Measurements from ENCODE around the gene KCTD10.

Gene KCTD10

DNA sequence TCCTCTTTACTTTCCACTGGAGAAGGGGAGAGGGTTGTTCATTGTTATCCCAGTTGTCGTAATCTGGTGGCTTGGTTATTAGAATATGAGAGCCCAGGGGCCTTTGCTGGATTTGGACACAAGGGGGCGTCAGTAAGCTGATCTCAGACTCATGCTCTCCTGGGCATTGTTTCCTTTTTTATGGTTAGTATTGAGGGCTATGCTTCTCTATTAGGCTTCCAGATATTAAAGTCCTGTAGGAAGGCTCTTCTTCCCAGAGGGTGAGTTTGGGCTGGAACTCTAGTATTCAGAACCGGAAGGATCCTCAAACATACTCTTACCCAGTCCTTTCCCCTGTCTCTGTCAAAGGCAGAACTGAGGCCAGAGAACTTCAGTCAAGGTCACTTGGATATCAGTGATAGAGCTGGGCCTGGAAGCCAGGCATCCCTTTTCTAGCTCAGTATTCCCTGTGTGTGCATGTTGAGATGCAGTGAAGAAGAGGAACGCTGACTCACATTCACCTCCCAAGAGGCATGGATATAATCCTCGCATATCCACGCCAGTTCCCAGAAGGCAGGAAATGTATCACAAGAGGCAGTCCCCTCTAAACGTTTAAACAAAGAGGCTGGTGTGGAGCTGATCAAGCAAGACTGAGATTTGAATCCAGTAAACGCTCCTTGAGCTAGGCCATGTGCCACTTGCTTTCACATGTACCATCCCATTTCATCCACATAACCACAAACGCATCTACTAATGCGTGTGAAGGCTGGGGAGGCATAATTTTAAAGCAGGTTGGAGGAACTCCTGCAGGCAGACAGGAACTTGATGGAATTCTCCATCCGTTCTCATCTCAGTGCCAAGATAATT is 41.9 kb upstream of the KCTD10 start:
- Histone ChIP-seq H3K36me3 (replicated peaks; ENCODE audit: low read depth, low read length) (peaks cover 14% of the 10 kb centered on the region), H2AFZ (ENCODE audit: low read depth, low read length) (no peak overlapping the region), H3K4me3 (ENCODE audit: low read length) (no peak overlapping the region), H3K4me2 (ENCODE audit: low read length) (no peak overlapping the region), H3K9ac (ENCODE audit: low read length) (no peak overlapping the region), H3K79me2 (ENCODE audit: low read length) (no peaks in the 10 kb centered on the region), H4K20me1 (ENCODE audit: insufficient read depth, low read length) (no peaks in the 10 kb centered on the region), H3K27me3 (ENCODE audit: low read depth, low read length) (no peaks in the 10 kb centered on the region), H3K4me1 (ENCODE audit: low read length) (no peaks in the 10 kb centered on the region), H3K9me3 (ENCODE audit: insufficient read depth, low read length) (no peaks in the 10 kb centered on the region), H3K27ac (ENCODE audit: low read length) (no peak overlapping the region)
- TF ChIP-seq EZH2phosphoT487 (IDR thresholded peaks at IDR 0.05; ENCODE audit: low read depth) = no peak
- TF ChIP-seq, protein P1, sequence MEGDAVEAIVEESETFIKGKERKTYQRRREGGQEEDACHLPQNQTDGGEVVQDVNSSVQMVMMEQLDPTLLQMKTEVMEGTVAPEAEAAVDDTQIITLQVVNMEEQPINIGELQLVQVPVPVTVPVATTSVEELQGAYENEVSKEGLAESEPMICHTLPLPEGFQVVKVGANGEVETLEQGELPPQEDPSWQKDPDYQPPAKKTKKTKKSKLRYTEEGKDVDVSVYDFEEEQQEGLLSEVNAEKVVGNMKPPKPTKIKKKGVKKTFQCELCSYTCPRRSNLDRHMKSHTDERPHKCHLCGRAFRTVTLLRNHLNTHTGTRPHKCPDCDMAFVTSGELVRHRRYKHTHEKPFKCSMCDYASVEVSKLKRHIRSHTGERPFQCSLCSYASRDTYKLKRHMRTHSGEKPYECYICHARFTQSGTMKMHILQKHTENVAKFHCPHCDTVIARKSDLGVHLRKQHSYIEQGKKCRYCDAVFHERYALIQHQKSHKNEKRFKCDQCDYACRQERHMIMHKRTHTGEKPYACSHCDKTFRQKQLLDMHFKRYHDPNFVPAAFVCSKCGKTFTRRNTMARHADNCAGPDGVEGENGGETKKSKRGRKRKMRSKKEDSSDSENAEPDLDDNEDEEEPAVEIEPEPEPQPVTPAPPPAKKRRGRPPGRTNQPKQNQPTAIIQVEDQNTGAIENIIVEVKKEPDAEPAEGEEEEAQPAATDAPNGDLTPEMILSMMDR (IDR thresholded peaks at IDR 0.05; ENCODE audit: low read depth, low read length) = peak; percentile 87

DNA sequence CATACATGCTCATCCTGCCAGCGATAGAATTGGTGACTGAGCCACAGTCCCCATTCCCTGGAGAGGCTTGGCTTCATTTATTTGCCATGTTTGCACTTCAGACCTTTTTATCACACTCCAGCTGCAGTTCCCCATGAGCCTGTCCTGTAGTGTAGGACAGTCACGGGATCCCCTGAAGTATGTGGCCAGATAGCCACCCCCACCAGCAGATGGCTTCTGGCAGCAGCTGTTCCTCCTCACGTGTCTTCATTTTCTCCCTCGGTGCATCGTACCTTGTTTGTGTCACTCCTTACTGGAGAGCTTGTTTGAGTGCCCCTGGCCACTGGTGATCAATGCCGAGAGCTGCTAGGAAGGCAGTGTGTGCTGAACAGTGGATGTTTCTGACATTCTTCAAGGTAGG is 40.5 kb upstream of the KCTD10 start:
- H2AFZ ChIP-seq (ENCODE audit: low read depth, low read length) = no peak overlapping the region
- no peaks in the 10 kb centered on the region for H3K9me3 ChIP-seq (ENCODE audit: insufficient read depth, low read length)
- no peak overlapping the region for H3K27ac ChIP-seq (ENCODE audit: low read length)
- H3K27me3 ChIP-seq (ENCODE audit: low read depth, low read length) = no peaks in the 10 kb centered on the region
- TF ChIP-seq EZH2phosphoT487 (IDR thresholded peaks at IDR 0.05; ENCODE audit: low read depth) = no peak
- TF ChIP-seq, protein P1 (IDR thresholded peaks at IDR 0.05; ENCODE audit: low read depth, low read length) = no peak
- H3K4me1 ChIP-seq (ENCODE audit: low read length) = no peaks in the 10 kb centered on the region
- H3K79me2 ChIP-seq (ENCODE audit: low read length) = no peaks in the 10 kb centered on the region
- peaks cover 14% of the 10 kb centered on the region for H3K36me3 ChIP-seq (replicated peaks; ENCODE audit: low read depth, low read length)
- H3K4me2 ChIP-seq (ENCODE audit: low read length) = no peak overlapping the region
- H3K9ac ChIP-seq (ENCODE audit: low read length) = no peak overlapping the region
- H4K20me1 ChIP-seq (ENCODE audit: insufficient read depth, low read length) = no peaks in the 10 kb centered on the region
- no peak overlapping the region for H3K4me3 ChIP-seq (ENCODE audit: low read length)

DNA sequence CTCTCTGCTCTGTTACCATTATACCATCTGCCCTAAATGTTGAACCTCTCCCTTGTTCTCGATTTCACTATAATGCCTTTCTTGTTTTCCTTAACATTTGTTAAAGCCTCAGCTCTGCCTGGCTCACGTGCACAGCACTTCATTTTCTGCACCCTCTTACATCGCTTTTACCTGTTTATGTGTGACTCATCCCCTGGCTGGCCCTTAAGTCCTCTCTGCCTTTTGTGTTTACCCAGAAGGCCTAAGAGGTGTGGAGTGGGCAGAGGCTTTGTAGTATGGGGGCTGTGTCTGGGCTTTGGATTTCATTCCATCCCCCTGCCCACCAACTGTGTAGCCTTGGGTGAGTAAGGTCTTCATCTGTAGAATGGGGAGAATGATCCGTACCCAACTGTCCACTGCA is 36.9 kb upstream of the KCTD10 start:
- H4K20me1 ChIP-seq (ENCODE audit: insufficient read depth, low read length) = no peaks in the 10 kb centered on the region
- H3K36me3 ChIP-seq (replicated peaks; ENCODE audit: low read depth, low read length) = peaks cover 16% of the 10 kb centered on the region
- no peak overlapping the region for H3K9ac ChIP-seq (ENCODE audit: low read length)
- no peaks in the 10 kb centered on the region for H3K79me2 ChIP-seq (ENCODE audit: low read length)
- H3K9me3 ChIP-seq (ENCODE audit: insufficient read depth, low read length) = no peaks in the 10 kb centered on the region
- H3K4me3 ChIP-seq (ENCODE audit: low read length) = no peak overlapping the region
- no peak overlapping the region for H2AFZ ChIP-seq (ENCODE audit: low read depth, low read length)
- H3K4me2 ChIP-seq (ENCODE audit: low read length) = no peak overlapping the region
- H3K27me3 ChIP-seq (ENCODE audit: low read depth, low read length) = no peaks in the 10 kb centered on the region
- TF ChIP-seq, protein P1 (IDR thresholded peaks at IDR 0.05; ENCODE audit: low read depth, low read length) = no peak
- TF ChIP-seq EZH2phosphoT487 (IDR thresholded peaks at IDR 0.05; ENCODE audit: low read depth) = no peak
- H3K27ac ChIP-seq (ENCODE audit: low read length) = no peak overlapping the region
- no peaks in the 10 kb centered on the region for H3K4me1 ChIP-seq (ENCODE audit: low read length)

DNA sequence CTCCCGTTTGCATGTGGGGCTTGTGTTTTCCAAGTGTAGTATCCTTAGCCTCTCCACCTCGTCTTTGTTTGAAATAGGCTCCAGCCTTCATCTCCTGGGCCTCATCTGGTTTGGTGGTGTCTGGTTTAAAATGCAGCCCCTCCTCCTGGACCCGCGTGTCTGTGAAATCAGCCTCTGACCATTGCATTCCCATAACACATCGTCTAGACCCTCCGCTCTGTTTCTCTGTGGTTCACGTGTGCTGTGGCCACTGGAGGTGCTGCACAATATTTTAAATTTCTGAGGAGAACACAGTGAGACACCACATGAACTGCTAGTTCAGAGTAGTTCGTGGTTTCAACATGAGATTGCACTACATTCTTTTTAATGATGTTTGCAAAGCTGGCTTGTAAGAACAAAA is 36.0 kb upstream of the KCTD10 start:
- Histone ChIP-seq H3K9ac (ENCODE audit: low read length) (no peak overlapping the region), H3K27ac (ENCODE audit: low read length) (no peak overlapping the region), H3K4me3 (ENCODE audit: low read length) (no peak overlapping the region), H2AFZ (ENCODE audit: low read depth, low read length) (no peak overlapping the region), H3K27me3 (ENCODE audit: low read depth, low read length) (no peaks in the 10 kb centered on the region), H3K9me3 (ENCODE audit: insufficient read depth, low read length) (no peaks in the 10 kb centered on the region), H3K36me3 (replicated peaks; ENCODE audit: low read depth, low read length) (peaks cover 17% of the 10 kb centered on the region), H4K20me1 (ENCODE audit: insufficient read depth, low read length) (no peaks in the 10 kb centered on the region), H3K4me2 (ENCODE audit: low read length) (no peak overlapping the region), H3K4me1 (ENCODE audit: low read length) (no peaks in the 10 kb centered on the region), H3K79me2 (ENCODE audit: low read length) (no peaks in the 10 kb centered on the region)
- TF ChIP-seq, protein P1 (IDR thresholded peaks at IDR 0.05; ENCODE audit: low read depth, low read length) = no peak
- TF ChIP-seq EZH2phosphoT487 (IDR thresholded peaks at IDR 0.05; ENCODE audit: low read depth) = no peak

Measured in OCI-LY3 (cell line).